Retina (tissue), 1 donor: ENCODE data around the gene FADS6.
A peak's percentile ranks its signal among the peaks of the same experiment; 100 is the strongest.

Experiments
- DNase-seq: peaks from one replicate; pipeline ENCODE4 v3.0.0-alpha.2; 2016

Gene FADS6

GRCh38 chr17:74865504-74866197 is 27.8 kb downstream of the FADS6 start:
- DNase-seq, result no peak

- peak; percentile 90 for DNase-seq
Measured at GRCh38 chr17:74864866-74865395, 28.5 kb downstream of the FADS6 start.

- DNase-seq, result no peak
Measured at GRCh38 chr17:74864297-74864865, 29.1 kb downstream of the FADS6 start.

DNA sequence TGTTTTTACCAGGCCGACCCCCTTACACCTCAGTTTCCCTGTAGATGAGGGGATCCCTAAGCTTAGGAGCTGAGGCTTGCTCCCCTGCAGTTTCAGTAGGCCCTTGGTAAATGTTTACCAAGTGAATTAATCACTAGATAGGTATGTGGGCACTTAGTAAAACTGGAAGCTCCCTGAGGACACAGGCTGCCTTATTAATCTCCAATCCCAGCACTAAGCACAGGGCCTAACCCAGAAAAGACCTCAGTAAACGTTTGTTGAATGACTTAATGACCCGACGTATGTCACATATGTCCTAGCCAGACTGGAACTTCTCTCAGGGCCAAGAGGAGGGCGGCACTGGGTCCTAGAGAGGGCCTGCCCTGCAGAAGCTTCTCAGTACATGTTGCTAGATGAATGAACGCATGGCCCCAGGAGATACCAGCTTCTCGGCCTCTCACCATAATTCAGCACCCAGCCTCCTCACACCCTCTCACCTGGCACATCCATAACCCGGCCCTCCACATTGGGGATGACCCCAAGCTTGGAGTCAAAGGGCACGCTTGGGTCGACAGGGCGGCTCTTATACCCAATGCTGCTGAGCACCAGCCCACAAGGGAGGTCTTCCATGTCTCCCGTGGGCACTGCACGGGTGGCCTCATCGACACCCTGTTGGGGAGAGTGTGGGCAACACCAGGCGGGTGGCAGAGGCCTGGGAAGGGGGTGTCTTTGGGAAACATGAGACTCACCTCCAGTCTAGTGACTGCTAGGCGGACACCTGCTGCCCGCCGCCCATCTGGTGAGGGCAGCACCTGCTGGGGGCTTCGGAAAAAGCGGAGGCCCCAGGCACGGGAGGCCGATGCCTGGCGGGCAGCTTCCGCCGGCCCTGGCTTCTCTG is 29.8 kb downstream of the FADS6 start:
- no peak for DNase-seq

DNA sequence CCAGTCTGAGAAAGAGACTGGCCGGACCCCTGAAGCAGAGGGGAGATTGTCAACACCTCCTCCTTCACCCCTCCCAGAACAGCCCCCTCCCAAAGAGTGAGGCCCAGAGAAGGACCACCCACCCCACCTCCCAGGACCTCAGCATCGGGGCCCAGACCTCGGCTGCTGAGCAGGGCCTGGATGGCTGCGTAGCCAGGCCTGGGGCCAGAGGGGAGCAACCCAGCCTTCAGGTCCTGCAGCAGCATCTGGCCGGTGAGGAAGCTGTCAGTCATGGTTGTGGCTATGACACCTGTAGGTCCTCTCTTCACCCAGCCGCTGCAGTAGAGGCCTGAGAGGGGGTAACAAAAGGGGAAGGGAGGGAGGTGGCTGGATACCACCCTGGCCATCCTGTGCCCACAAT is 30.5 kb downstream of the FADS6 start:
- DNase-seq, result no peak

- peak; percentile 87 for DNase-seq
Measured at GRCh38 chr17:74862108-74862901, 31.1 kb downstream of the FADS6 start.

GRCh38 chr17:74861662-74862107 is 31.7 kb downstream of the FADS6 start:
- DNase-seq, result no peak

DNA sequence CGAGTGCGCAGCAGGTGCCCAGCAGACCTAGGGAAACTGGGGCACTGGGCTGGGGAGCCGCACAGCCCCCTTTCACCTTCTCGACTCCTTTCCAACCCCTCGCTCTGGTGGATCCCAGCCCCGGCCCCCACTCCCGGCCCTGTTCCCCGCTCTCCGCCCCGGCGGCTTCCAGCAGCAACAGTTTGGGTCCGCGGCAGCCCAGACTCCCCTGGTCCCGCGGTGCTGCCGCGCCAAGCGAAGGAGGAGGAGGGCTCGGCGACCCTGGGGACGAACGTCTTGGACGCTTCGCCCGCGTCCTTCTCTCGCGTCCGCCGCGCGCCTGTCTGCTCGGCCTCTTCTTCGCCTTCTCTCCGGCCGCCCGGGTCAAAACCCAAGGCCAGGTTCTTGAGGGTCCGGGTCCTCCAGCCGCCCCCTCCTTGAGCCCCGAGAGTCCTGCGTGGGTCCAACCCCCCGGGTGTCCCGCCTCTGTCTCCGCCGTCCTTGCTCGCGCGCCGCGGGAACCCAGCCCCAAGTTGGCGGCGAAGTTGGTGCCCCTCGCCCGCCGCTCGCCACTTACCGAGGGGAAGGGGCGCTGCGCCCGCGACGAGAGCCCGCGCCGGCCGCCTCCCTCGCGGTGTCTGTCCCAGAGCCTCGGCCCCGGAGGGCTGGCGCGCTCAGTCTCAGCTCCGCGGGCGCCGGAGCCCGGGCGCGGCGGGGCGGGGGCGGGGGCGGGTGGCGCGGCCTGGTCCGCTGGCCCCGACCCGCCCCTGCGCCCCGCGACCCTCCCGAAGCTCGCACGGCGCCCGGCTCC is 32.4 kb downstream of the FADS6 start:
- no peak for DNase-seq

DNA sequence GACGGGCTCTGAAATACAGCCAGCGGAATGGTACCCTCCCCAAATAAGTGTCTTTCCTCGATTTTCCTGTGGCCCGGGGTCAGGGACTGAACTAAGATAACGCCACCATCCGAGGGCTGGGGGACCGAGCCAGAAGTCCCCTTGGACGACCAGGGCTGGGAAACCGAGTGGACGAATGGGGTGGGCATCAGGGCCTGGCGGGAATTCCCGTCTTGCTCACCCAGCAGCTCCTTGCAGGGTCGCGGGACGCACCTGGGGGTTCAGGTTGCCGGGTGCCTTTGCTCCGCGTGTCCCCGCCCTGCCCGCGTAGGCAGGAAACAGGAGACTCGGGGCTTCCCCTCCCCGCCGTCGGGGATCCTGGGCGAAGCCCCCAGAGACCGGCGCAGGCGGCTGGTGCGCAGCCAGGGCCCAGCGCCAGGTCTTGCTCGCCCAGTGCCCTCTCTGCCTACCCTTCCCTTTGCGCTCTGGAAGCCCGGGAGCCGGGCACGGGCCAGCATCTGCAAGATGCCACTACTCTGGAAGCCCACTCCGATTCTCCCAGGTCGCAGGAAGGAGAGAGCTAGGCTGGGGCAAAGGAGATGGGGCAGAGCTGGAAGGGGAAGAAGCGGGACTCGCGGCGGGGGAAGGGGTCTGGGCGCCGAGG is 33.1 kb downstream of the FADS6 start:
- peak; percentile 63 for DNase-seq

DNA sequence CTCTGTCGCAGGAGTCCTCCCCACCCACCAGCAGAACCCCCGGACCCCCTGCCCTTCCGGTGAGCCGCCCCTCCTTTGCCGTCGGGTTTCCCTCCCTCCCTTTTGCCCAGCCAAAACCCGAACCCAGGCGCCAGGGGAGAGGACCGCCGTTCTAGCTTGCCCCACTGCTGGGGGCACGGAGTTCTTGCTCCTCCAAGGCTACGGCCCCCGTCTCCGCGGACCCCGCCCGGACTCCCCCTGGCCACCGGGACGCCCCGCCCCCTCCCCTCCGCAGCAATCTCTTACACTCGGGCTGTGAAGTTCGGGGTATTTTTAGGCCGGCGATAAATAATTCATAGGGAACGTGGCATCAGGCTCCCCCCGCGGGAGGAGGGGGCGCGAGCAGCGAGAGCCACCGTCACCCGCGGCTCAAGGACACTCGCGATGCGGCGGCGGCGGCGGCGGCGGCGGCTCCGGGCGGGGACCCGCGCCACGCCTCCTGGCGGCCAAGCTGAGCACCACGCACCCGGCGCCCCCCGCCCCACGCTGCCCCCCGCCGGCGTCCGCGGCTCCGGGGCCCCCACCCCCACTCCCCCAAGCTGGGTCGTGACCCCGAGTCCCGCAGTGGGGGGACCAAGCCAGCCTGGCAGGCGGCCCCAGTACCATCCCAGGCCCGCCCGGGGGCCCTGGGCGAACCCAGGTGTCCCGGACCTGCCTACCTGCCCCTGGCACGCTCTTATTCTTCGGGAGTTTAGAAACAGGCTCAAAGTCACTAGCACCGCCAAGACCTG is 33.8 kb downstream of the FADS6 start, which contains the start of gene GRIN2C:
GRIN2C (minus strand) TSS at position 427 of the 770 bp plus-strand sequence. CDS start 4,793 bp downstream, outside the sequence.
- peak; percentile 32 for DNase-seq

- DNase-seq, result peak; percentile 5
Measured at GRCh38 chr17:74858672-74859458, 34.6 kb downstream of the FADS6 start.

GRCh38 chr17:74857191-74857590 is 36.2 kb downstream of the FADS6 start:
- DNase-seq, result no peak

DNA sequence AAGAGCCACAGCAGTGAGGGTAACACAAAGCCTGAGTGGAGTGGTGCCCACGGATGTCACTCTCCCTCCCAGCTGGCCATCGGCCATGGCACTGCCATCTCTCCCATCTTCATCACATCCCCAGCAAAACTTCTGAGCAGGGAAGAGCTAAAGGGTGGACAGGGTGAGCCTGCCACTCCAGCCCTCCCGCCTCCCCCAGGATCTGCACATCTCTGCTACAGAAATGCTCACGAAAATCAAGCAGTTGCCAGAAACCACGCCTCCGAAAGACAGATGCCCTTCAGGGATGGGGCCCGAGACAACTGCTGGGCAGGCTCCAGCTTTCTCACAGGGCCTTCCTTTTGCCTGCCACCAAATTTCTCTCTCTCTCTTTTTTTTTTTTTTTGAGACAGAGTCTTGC is 37.3 kb downstream of the FADS6 start:
- no peak for DNase-seq

GRCh38 chr17:74855323-74855722 is 38.1 kb downstream of the FADS6 start:
- no peak for DNase-seq

DNA sequence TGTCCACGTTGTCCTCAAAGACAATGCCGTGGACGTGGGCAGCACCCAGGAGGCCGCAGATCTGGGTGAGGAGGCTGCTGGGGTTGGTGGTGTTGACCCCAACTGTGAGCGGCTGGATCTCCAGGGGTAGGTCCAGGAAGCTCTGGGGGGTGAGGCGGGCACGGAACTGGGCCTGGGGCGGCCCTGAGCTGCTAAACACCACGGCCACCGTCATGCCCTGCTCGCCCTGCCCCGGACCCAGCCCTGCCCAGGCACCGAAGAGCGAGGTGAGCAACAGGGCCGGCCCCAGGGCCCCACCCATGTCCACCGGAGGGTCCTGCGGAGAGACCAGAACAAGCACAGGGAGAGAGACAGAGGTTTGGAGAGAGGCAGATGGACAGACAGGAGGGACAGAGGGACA is 38.6 kb downstream of the FADS6 start:
- DNase-seq, result no peak

DNA sequence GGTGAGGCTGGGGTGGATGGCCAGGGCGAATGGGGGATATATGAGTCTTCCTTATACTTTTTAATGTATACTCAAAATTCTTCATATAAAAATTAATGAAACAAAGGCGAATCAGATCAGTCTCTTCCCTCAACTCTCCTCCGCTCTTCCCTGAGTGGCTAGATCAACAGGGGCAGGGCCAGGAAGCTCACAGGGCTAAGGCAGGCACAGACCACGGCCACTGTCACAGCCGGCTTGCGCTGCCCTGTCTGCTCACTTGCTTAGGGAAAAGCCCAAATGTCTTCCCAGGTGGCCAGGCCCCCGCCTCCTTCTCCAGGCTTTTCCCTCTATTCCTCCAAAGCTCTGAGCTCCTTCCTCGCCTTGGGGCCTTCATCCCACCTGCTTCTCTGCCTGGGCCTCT is 39.8 kb downstream of the FADS6 start:
- DNase-seq, result peak; percentile 5

DNA sequence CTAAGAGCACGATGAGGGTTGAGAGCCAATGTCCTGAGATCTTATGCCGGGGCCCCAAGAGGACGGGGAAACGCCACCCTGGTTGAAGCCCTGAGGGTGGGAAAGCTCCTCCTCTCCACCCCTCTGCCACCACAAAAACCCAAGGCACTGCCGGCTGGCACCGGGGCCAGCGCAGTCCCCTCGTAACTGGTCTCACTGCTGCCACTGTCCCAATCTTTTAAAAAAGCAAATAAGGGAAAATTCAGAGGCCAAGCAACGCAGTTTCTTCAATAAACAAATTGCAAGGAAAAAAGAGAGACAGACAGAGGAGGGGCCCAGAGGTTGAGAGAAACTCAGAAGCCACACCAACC is 40.4 kb downstream of the FADS6 start:
- DNase-seq, result no peak

DNA sequence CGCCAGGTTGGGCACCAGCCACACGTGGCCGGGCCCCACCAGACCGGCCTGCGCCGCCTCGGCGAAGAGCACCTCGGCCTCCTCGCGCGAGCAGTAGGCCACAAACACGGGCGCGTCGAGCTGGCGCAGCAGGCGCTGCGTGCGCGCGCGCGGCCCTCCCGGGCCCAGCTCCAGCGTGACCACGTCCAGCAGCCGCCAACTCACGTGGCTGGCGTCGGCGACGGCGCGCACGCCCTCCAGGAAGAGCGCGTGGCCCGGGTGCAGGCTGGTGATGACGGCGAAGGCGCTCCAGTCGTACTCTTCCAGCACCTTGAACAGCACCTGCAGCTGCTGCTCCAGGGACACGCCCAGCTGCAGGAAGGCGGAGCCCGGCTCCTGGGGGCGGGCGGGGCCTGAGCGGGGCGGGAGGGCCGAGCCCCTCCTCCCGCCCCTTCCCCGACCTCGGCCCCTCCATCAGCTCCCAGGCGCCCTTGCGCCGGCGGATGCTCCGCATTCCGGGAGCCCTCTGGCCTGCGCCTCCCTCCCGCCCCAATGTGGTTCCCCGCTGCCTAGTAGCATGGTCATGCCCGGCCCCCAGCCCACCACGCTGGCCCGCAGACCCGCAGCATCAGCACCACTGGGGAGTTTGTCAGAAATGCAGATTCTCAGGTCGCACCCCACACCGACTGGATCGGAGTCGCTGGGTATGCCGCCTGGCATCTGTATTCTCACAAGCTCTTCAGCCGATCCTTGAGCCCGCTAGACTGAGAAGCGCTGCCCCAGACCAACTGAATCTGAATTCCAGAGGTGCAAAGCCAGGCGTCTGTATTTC is 41.0 kb downstream of the FADS6 start:
- peak; percentile 66 for DNase-seq
